Neural progenitor cell (in vitro differentiated cells): ENCODE data around the gene DSCAML1. TPM values are rescaled to one million over a fixed set of nuclear protein-coding genes. Genes with fewer than 3 reads are reported as not detected.

Source experiments
- DNase-seq: peaks from one replicate; pipeline ENCODE4 v3.0.0-alpha.2; 2016; ENCODE audit warnings: low spot score
- H2AFZ ChIP-seq: fragments of 200-600 bp; sonication (generic); replicated peaks from 2 replicates; pipeline ENCODE4 v1.6.1; 2016; ENCODE audit warnings: antibody characterized with exemption
- H3F3A ChIP-seq: fragments of 200-600 bp; sonication (generic); 2 replicates; pipeline ENCODE4 v1.6.1; 2016; ENCODE audit warnings: antibody characterized with exemption, low read depth
- H3K27ac ChIP-seq: fragments of 200-600 bp; sonication (generic); 2 replicates; pipeline ENCODE4 v1.5.1; 2016; ENCODE audit warnings: mild to moderate bottlenecking
- H3K27me3 ChIP-seq: fragments of 200-600 bp; sonication (generic); 2 replicates; pipeline ENCODE4 v1.6.1; 2016; ENCODE audit warnings: mild to moderate bottlenecking, moderate library complexity
- H3K36me3 ChIP-seq: fragments of 200-600 bp; sonication (generic); 2 replicates; pipeline ENCODE4 v1.5.1; 2016
- H3K4me1 ChIP-seq: fragments of 200-600 bp; sonication (generic); 2 replicates; pipeline ENCODE4 v1.6.1; 2016; ENCODE audit warnings: mixed run types
- H3K4me2 ChIP-seq: fragments of 200-600 bp; sonication (generic); 2 replicates; pipeline ENCODE4 v1.6.1; 2016
- H3K4me3 ChIP-seq: fragments of 200-600 bp; sonication (generic); 2 replicates; pipeline ENCODE4 v1.5.1; 2016
- H3K79me2 ChIP-seq: fragments of 200-600 bp; sonication (generic); 2 replicates; pipeline ENCODE4 v1.6.1; 2016; ENCODE audit warnings: low read depth
- H3K9ac ChIP-seq: fragments of 200-600 bp; sonication (generic); 2 replicates; pipeline ENCODE4 v1.6.1; 2016
- H3K9me3 ChIP-seq: fragments of 200-600 bp; sonication (generic); 2 replicates; pipeline ENCODE4 v1.5.1; 2016; ENCODE audit warnings: low read depth
- H4K20me1 ChIP-seq: fragments of 200-600 bp; sonication (generic); 2 replicates; pipeline ENCODE4 v1.6.1; 2016; ENCODE audit warnings: low read depth
- H3K27ac Mint-ChIP-seq: 3 replicates; pipeline ENCODE4 v1.8.0; 2021; ENCODE audit warnings: mixed read lengths
- H3K27me3 Mint-ChIP-seq: 2 replicates; pipeline ENCODE4 v1.8.0; 2022; ENCODE audit warnings: low read depth, mild to moderate bottlenecking, inconsistent platforms, moderate library complexity, mixed read lengths; ENCODE audit not compliant: insufficient read depth
- H3K36me3 Mint-ChIP-seq: 3 replicates; pipeline ENCODE4 v1.8.0; 2021; ENCODE audit warnings: mixed read lengths
- H3K4me1 Mint-ChIP-seq: 3 replicates; pipeline ENCODE4 v1.8.0; 2021; ENCODE audit warnings: mixed read lengths
- H3K4me3 Mint-ChIP-seq: 3 replicates; pipeline ENCODE4 v1.8.0; 2021; ENCODE audit warnings: mild to moderate bottlenecking, moderate library complexity, mixed read lengths
- H3K9me3 Mint-ChIP-seq: 3 replicates; pipeline ENCODE4 v1.8.0; 2020; ENCODE audit warnings: mixed read lengths
- EZH2 ChIP-seq: fragments of 200-600 bp; sonication (generic); IDR thresholded peaks from 2 replicates; pipeline ENCODE4 v1.6.1; 2017; ENCODE audit warnings: antibody characterized with exemption, mild to moderate bottlenecking, moderate library complexity
- EZH2phosphoT487 ChIP-seq: fragments of 200-600 bp; sonication (generic); IDR thresholded peaks from 2 replicates; pipeline ENCODE4 v1.6.1; 2017; ENCODE audit warnings: antibody characterized with exemption
- total RNA-seq: library from RNA; depleted of rRNA; stranded (reverse); fragments of >200 nt; gene quantifications from 2 replicates; pipeline ENCODE4 v1.2.3, GENCODE V29; 2015; ENCODE audit warnings: low replicate concordance
- TF ChIP-seq, protein P1 (sequence below): fragments of 200-600 bp; sonication (generic); IDR thresholded peaks from 2 replicates; pipeline ENCODE4 v1.5.1; 2017; ENCODE audit warnings: antibody characterized with exemption, mild to moderate bottlenecking

DSCAML1 gene
- total RNA-seq, 1 donor from 2014 or later = 0.06 TPM

DNA sequence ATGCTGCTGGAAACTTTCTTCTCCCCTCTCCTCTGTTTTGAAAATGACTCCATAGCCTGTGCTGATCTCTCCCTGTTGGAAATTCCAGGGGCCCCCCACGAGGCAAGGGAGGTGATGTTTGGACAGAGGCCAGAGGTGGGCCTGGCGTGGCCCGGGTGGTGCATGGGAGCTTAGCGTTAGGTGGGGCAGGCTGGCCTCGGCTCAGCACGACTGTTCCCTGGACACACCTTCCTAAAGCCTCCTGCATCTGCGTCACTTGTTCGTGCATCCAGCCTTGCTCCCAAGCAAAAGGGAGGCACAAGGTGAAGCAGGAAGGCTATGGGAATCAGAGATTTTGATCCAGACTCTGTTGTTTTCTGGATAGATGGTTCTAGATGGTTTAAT, 334.2 kb downstream of the DSCAML1 start:
- no peak for DNase-seq
- Histone ChIP-seq H3K36me3 (no peaks in the 10 kb centered on the region), H3K9ac (no peak overlapping the region), H3K27ac (no peak overlapping the region), H3K27me3 (no peaks in the 10 kb centered on the region), H2AFZ (no peak overlapping the region), H3K4me3 (no peak overlapping the region), H3F3A (no peaks in the 10 kb centered on the region), H3K4me1 (no peaks in the 10 kb centered on the region), H3K4me2 (no peak overlapping the region), H3K79me2 (no peaks in the 10 kb centered on the region), H3K9me3 (no peaks in the 10 kb centered on the region), H4K20me1 (no peaks in the 10 kb centered on the region)
- Mint-ChIP-seq H3K27me3 (peaks cover 13% of the 10 kb centered on the region), H3K9me3 (no peaks in the 10 kb centered on the region), H3K36me3 (no peaks in the 10 kb centered on the region), H3K4me1 (peaks cover 16% of the 10 kb centered on the region), H3K4me3 (no peak overlapping the region), H3K27ac (no peak overlapping the region)
- TF ChIP-seq, protein P1, sequence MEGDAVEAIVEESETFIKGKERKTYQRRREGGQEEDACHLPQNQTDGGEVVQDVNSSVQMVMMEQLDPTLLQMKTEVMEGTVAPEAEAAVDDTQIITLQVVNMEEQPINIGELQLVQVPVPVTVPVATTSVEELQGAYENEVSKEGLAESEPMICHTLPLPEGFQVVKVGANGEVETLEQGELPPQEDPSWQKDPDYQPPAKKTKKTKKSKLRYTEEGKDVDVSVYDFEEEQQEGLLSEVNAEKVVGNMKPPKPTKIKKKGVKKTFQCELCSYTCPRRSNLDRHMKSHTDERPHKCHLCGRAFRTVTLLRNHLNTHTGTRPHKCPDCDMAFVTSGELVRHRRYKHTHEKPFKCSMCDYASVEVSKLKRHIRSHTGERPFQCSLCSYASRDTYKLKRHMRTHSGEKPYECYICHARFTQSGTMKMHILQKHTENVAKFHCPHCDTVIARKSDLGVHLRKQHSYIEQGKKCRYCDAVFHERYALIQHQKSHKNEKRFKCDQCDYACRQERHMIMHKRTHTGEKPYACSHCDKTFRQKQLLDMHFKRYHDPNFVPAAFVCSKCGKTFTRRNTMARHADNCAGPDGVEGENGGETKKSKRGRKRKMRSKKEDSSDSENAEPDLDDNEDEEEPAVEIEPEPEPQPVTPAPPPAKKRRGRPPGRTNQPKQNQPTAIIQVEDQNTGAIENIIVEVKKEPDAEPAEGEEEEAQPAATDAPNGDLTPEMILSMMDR = no peak
- TF ChIP-seq EZH2phosphoT487 (no peak), EZH2 (no peak)

DNA sequence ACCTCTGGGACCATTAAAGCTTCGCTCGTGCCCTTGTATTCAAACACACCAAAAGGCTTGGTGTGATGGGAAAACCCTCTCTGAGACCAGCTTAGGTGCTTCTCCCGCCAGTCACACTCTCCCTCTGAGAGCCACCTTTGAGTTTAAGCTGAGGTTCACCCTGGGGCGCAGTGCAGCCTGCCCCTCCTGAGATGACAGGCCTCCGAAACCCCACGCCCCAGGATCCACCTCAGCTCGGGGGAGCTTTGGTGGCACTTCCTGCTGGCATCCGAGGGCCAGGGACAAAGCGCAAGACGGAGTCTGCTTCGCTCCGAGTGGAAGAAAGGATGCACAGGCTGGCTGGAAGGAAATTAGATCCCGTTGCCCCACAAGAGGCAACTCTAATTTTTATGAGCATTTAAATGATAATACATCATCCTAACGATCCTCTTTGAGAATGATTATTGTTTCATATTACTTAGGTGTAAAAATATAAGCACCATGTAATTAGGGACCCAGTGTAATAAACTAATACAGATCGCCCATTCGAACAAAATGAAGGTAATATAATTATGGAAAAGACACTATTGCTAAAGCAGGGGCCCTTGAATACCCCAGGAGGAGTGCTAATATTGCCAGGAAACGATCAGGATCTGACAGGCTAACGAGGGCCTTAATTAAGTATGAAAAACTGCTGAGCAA, 334.7 kb downstream of the DSCAML1 start:
- Histone ChIP-seq H3K36me3 (no peaks in the 10 kb centered on the region), H3K27ac (no peak overlapping the region), H2AFZ (no peak overlapping the region), H3F3A (no peaks in the 10 kb centered on the region), H3K27me3 (no peaks in the 10 kb centered on the region), H3K4me2 (no peak overlapping the region), H3K9me3 (no peaks in the 10 kb centered on the region), H3K9ac (no peak overlapping the region), H3K4me3 (no peak overlapping the region), H3K79me2 (no peaks in the 10 kb centered on the region), H3K4me1 (no peaks in the 10 kb centered on the region), H4K20me1 (no peaks in the 10 kb centered on the region)
- H3K27ac Mint-ChIP-seq = no peak overlapping the region
- peaks cover 13% of the 10 kb centered on the region for H3K27me3 Mint-ChIP-seq
- H3K4me1 Mint-ChIP-seq = peaks cover 14% of the 10 kb centered on the region
- H3K4me3 Mint-ChIP-seq = no peak overlapping the region
- H3K9me3 Mint-ChIP-seq = no peaks in the 10 kb centered on the region
- H3K36me3 Mint-ChIP-seq = no peaks in the 10 kb centered on the region
- TF ChIP-seq EZH2phosphoT487 = no peak
- TF ChIP-seq, protein P1 = no peak
- TF ChIP-seq EZH2 = no peak
- DNase-seq = no peak

DNA sequence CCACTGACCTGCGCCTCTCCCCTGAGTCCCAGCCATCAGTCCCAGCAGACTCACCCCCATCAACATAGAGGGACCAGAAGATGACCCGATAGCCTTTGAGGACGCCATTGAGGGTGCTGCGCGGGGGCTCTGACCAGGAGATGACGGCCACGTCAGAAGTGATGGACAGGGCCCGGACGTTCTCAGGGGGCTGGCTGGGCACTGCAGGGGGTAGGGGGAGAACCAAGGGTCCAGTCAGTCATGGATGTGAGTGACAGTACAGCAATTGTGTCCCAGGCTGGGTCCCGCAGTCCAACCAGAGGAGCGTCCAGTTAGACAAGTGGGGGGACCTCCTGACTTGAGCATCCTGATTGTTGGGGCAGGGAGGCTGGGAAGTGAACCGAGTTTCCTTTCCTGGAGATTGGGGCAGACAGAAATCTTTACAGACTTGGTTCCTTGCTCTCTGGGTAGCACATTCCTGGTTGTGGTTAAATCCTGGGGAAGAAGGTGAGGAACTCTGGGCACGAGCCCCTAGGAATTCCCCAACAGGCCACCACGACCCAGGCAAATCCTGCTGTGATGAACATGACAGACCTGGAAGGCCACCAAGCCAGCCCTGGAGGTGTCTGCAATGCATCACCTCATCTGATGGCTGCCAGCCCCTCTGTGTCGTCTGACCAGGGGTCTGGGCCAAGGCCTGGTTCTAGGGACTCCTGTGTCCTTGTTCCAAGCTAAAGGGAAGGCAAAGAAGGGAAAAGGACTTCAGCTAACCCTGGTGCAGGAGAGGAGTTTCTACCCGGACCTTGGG, 335.4 kb downstream of the DSCAML1 start:
- H3K36me3 ChIP-seq = no peaks in the 10 kb centered on the region
- no peak overlapping the region for H3K4me2 ChIP-seq
- Mint-ChIP-seq H3K4me1 (peaks cover 14% of the 10 kb centered on the region), H3K9me3 (no peaks in the 10 kb centered on the region), H3K4me3 (no peak overlapping the region), H3K27me3 (peaks cover 11% of the 10 kb centered on the region), H3K27ac (no peak overlapping the region), H3K36me3 (no peaks in the 10 kb centered on the region)
- no peaks in the 10 kb centered on the region for H3K27me3 ChIP-seq
- no peak overlapping the region for H3K9ac ChIP-seq
- no peaks in the 10 kb centered on the region for H3K9me3 ChIP-seq
- no peak overlapping the region for H3K27ac ChIP-seq
- no peaks in the 10 kb centered on the region for H3F3A ChIP-seq
- TF ChIP-seq EZH2 (no peak), EZH2phosphoT487 (no peak)
- TF ChIP-seq, protein P1 = no peak
- no peaks in the 10 kb centered on the region for H3K4me1 ChIP-seq
- H3K4me3 ChIP-seq = no peak overlapping the region
- no peak overlapping the region for H2AFZ ChIP-seq
- DNase-seq = no peak
- H4K20me1 ChIP-seq = no peaks in the 10 kb centered on the region
- H3K79me2 ChIP-seq = no peaks in the 10 kb centered on the region
